HL-60 (cell line): ENCODE measurements around the gene ARHGAP18.

ENCODE experiments used
- CTCF ChIP-seq: IDR thresholded peaks from one replicate; pipeline ENCODE4 v1.5.1; 2011; ENCODE audit warnings: low read length, control low read depth, inconsistent platforms; ENCODE audit not compliant: insufficient read depth
- GABPA ChIP-seq: IDR thresholded peaks from 2 replicates; pipeline ENCODE4 v1.6.1; 2012; ENCODE audit warnings: low read depth
- POLR2AphosphoS5 ChIP-seq: IDR thresholded peaks from 2 replicates; pipeline ENCODE4 v1.6.1; 2012; ENCODE audit warnings: low read depth
- REST ChIP-seq: IDR thresholded peaks from 2 replicates; pipeline ENCODE4 v1.6.1; 2012; ENCODE audit warnings: low read depth; ENCODE audit not compliant: insufficient replicate concordance
- SPI1 ChIP-seq: IDR thresholded peaks from 2 replicates; pipeline ENCODE4 v1.6.1; 2012; ENCODE audit warnings: low read depth, mild to moderate bottlenecking, borderline replicate concordance

GRCh38 chr6:129686941-129687627 lies 22.9 kb downstream of the ARHGAP18 start:
- TF ChIP-seq CTCF (no peak), REST (no peak), POLR2AphosphoS5 (peak; percentile 91), GABPA (no peak), SPI1 (peak; percentile 45; the same call in 1 of the 2 replicates)
